SK-N-SH (cell line): ENCODE results near the gene MAPK1.

Source experiments
- FOXJ3 ChIP-seq: sonication (generic); formaldehyde crosslinking; IDR thresholded peaks from 2 replicates; pipeline ENCODE4 v1.5.1; 2020; ENCODE audit warnings: mild to moderate bottlenecking, missing genetic modification reagents
- NFIC ChIP-seq: IDR thresholded peaks from 2 replicates; pipeline ENCODE4 v1.4.0; 2012; ENCODE audit warnings: borderline replicate concordance
- RAD21 ChIP-seq: IDR thresholded peaks from 2 replicates; pipeline ENCODE4 v1.6.1; 2012; ENCODE audit warnings: mild to moderate bottlenecking, low read length
- YY1 ChIP-seq: IDR thresholded peaks from 2 replicates; pipeline ENCODE4 v1.4.0; 2012; ENCODE audit warnings: low read depth, mild to moderate bottlenecking
- TF ChIP-seq, protein P1 (sequence below): IDR thresholded peaks from 2 replicates; pipeline ENCODE4 v1.4.0; 2012; ENCODE audit warnings: low read depth
- TF ChIP-seq, protein P2 (sequence below): fragments of 200-600 bp; sonication (generic); IDR thresholded peaks from 2 replicates; pipeline ENCODE4 v1.6.1; 2017; ENCODE audit warnings: antibody characterized with exemption, mild to moderate bottlenecking, moderate library complexity
- TF ChIP-seq, protein P3 (sequence below): IDR thresholded peaks from 2 replicates; pipeline ENCODE4; 2012

DNA sequence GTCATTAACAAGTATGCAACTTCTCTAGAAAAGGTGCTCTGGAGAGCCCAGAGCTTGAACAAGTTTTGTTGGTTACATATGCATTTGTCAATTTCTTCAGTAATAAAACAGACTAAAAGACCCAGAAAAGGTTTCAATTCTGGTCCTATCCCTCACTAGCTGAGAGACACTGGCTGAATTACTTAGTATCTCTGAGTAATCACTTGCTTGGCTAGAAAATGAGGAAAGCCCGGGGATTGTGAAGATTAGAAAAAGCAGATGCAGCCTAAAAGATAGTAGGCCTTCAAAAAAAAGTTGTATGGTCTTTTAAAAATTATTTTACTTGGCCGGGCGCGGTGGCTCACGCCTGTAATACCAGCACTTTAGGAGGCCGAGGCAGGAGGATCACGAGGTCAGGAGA is 41.2 kb downstream of the MAPK1 start:
- TF ChIP-seq NFIC (no peak), YY1 (no peak), RAD21 (no peak), FOXJ3 (no peak)
- TF ChIP-seq, protein P1, sequence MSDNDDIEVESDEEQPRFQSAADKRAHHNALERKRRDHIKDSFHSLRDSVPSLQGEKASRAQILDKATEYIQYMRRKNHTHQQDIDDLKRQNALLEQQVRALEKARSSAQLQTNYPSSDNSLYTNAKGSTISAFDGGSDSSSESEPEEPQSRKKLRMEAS, result no peak
- TF ChIP-seq, protein P2, sequence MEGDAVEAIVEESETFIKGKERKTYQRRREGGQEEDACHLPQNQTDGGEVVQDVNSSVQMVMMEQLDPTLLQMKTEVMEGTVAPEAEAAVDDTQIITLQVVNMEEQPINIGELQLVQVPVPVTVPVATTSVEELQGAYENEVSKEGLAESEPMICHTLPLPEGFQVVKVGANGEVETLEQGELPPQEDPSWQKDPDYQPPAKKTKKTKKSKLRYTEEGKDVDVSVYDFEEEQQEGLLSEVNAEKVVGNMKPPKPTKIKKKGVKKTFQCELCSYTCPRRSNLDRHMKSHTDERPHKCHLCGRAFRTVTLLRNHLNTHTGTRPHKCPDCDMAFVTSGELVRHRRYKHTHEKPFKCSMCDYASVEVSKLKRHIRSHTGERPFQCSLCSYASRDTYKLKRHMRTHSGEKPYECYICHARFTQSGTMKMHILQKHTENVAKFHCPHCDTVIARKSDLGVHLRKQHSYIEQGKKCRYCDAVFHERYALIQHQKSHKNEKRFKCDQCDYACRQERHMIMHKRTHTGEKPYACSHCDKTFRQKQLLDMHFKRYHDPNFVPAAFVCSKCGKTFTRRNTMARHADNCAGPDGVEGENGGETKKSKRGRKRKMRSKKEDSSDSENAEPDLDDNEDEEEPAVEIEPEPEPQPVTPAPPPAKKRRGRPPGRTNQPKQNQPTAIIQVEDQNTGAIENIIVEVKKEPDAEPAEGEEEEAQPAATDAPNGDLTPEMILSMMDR, result no peak
- TF ChIP-seq, protein P3, sequence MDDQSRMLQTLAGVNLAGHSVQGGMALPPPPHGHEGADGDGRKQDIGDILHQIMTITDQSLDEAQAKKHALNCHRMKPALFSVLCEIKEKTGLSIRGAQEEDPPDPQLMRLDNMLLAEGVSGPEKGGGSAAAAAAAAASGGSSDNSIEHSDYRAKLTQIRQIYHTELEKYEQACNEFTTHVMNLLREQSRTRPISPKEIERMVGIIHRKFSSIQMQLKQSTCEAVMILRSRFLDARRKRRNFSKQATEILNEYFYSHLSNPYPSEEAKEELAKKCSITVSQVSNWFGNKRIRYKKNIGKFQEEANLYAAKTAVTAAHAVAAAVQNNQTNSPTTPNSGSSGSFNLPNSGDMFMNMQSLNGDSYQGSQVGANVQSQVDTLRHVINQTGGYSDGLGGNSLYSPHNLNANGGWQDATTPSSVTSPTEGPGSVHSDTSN, result no peak
